ENCODE data around the gene WNT11.

Gene WNT11

DNA sequence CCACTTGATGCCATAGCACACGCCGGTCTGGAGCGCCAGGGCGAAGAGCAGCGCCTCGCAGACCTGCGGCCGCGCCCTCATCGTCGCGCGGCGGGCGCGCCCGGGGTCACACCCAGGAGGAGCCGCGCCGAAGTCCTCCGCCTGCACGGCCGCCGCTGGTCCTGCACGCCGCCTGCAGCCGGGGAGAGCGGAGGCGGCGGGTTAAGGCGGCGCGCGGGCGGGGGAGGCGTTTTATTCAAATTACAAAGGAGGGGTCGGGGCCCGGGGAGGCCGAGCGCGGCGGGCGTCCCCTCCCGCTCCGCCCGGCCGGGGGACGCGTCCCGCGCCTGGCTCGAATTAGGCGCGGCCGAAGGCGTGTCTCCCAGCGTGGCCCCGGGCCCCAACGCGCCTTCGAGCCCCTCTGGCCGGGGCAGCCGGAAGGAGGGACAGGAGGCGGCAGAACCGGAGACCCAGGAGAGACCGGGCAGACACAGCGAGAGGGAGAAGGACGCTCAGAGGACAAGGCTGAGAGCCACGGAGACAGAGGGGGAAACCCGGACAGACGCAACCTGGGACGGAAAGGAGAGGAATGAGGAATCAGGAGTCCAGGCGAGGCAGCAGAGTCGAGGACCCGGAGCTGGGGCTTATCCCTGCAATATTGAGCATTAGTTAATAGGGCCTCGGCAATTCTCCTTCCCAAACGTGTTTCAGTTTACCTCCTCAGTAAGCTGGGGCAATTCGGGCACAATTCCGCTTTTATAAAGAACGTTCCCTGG, at the start of gene WNT11:
TSS of gene WNT11 (minus strand) at position 176 of the 755 bp plus-strand sequence. CDS start at position 81, 95 bp downstream.
- DNase-seq = peak; percentile 39

GRCh38 chr11:76253416-76253815, 47.1 kb upstream of the WNT11 start:
- no peak for DNase-seq

DNA sequence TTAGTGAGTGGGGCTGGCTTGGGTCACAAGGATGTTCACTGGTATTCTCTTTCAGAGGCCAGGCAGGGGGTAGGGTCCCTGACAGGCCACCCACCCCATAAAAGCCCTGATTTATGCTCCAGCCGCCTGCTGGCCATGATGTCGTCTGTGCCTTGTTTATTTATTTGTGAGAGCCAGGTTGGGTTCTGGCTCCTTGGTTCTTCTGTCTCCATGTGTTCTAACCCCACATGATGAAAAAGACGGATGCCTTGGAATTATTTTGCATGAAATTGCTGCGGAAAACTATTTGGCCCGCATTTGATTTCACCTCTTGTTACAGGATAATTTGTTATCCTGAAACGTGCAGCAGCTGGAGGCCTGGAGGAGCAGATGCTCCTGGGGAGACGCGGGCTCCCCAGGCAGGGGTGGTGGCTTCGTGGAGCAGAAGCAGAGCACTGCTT, 46.3 kb upstream of the WNT11 start:
- no peak for DNase-seq

- DNase-seq = peak; percentile 72
These were observed 45.3 kb upstream of the WNT11 start for GRCh38 chr11:76251576-76251975.

- peak; percentile 33 for DNase-seq
These were observed 44.9 kb upstream of the WNT11 start for GRCh38 chr11:76251226-76251575.

GRCh38 chr11:76250520-76251225, 44.4 kb upstream of the WNT11 start:
- no peak for DNase-seq

GRCh38 chr11:76249195-76249741, 43.0 kb upstream of the WNT11 start:
- no peak for DNase-seq

- no peak for DNase-seq
These were observed 41.9 kb upstream of the WNT11 start for GRCh38 chr11:76248210-76248609.

- DNase-seq = no peak
These were observed 40.8 kb upstream of the WNT11 start for GRCh38 chr11:76247091-76247490.

DNA sequence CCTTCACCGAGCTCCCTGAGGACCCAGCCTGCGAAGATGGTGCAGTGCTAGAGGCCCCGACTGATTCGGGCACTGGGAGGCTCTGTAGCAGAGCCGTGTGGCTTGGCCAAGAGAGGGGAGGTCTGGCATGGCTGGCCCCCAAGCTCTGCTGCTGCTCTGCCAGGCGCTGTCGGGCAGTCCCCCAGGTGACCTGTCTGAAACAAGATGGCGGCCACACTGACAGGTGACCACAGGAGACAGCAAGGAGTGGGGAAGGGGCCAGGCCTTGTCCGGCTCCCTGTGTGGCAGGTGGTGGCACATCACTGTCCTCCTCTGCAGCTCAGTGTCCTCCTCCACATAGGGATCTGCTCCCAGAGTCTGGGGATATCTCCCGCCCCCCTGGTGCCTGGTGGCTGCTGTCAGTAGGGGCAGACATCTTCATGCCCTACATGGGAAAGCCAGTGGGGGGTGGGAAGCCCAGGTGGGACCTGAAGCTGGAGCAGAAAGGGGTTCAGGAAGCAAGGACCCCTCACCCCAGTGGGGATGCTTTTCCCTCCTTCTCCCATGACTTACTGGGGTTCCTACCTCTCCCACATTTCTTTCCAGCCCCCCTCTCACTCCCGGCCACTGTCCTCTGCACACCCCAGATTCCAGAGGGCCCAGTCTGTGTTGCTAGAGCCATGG, 40.1 kb upstream of the WNT11 start:
- DNase-seq = no peak

GRCh38 chr11:76245720-76246119, 39.4 kb upstream of the WNT11 start:
- no peak for DNase-seq

DNA sequence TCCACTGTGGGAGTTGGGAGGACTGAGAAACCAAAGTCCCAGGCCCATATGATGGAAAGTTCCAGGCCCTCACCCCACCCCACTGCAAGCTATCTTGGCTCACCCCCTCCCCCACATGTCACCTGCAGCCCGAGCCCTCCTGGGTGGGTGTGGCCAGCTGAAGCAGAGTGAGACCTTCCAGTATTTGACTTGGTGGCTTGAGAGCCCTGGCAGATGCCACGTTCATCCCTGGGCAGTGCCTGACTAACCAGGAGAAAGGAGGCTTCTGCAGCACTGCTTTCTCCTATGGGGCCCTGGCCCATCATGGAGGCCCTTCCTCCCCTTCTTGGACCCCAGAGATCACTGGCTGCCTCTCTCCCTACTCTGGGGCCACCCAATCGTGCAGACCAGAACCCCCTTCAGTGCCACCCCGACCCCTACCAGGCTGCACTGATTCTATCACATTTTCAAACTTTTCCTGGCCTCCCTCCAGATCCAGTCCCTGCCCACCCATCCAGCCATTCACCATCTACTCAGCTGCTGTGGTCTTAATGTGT, 38.1 kb upstream of the WNT11 start:
- DNase-seq = no peak

GRCh38 chr11:76243957-76244285, 37.6 kb upstream of the WNT11 start:
- DNase-seq = no peak

DNA sequence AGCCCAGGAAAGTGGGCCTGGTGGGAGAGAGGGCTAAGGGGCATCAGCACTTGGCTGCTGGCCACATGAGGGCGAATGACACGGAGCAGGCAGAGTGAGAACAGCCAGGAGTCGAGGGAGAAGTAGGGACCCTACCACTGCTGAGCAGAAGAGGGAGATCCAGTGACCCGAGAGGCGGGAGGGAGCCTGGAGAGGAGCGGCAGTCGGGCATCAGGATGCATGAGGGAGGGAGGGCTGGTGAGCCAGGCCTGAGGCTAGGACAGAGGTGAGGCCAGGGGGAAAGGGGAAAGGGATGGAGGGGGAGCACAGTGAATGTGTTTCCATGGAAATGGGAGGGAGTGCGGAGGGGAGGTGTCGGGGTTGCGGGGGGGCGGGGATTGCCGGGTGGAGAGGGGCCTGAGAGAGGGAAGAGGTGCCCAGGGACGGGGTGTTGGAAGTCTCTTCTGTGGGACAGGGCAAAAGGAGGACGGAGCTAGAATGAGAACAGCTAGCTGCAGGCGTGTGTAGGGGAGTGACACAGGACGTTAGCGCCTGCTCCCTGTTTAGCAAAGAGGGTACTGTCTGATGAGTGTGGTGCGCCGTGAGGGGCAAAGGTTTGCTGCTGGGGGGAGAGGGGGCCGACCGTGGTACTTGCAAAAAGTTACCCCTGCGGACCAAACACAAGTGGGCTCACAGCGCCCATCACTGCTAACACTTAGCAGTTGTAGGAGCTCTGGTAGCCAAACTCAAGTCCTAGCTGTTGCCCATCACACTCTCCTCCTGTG, 37.1 kb upstream of the WNT11 start:
- DNase-seq = no peak

- no peak for DNase-seq
These were observed 35.9 kb upstream of the WNT11 start for GRCh38 chr11:76242004-76242779.

DNA sequence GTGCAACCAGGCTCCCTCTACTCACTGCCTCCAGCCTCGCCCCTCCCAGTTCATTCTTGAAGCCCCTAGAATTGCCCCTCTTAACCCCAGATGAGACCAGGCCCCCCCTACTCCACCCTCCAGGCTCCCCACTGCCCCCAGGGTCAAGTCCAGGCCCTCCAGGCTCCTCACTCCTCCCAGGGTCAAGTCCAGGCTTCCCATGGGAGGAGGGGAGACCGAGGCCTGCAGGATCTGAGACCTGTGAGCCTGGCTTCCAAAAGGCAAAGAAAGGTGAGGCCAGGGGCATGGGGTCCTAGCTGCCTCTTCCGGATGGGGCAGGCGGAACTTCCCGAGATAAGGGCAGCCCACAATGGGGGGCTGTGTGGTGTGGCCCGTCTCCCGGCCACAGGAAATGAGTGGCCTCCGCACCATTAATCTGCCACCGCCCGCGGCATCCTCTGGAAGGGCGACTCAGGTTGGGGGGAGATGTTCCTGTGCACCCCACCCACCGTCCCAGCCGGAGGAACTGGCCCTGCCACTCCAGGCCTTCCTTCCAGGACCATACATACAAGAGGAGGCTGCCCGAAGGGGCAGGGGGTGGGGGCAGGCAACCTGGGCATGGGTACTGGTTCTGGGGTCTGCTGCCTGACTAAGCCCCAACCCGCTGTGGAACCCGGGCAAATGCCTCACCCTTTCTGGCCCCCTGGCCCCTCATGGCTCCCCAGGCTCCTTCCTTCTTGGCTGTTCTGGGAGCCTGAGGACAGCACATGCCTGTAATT, 35.1 kb upstream of the WNT11 start:
- DNase-seq = no peak

DNA sequence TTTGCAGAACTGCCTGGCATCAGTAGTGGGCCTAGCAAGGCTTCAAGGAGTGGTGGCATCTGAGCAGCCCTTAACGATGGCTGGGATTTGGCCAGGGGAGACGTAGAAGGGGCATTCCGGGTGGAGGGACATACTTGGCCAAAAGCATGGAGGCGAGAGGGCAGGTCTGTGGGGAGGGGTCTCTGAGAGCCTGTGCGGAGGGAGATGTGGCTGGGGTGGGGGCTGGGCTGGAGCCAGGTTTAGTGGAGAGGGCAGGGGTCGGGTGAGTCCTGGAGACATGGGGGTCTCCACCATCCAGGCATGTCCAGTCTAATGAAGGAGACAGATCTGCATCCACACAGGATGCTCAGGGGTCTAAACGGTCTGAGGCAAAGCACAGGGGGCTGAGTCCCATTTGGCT, 34.4 kb upstream of the WNT11 start:
- no peak for DNase-seq

DNA sequence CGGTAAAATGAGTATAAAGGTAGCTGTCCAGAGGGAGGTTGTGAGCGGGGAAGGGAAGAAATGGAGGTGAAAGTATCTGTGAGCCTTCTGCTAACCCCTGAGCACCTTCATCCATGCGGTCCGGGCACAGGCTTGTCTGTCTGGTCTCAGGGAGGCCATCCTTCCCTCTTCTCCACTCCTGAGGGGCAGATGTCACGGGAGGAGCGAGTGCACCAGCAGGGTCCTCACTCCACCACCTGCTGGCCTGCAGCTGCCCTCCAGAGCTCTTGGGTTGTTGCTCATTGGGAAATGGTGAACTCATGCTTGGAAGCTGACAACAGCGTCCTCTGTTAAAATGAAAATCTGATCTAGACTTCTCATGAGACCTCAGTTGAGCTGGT, 33.8 kb upstream of the WNT11 start:
- DNase-seq = no peak

DNA sequence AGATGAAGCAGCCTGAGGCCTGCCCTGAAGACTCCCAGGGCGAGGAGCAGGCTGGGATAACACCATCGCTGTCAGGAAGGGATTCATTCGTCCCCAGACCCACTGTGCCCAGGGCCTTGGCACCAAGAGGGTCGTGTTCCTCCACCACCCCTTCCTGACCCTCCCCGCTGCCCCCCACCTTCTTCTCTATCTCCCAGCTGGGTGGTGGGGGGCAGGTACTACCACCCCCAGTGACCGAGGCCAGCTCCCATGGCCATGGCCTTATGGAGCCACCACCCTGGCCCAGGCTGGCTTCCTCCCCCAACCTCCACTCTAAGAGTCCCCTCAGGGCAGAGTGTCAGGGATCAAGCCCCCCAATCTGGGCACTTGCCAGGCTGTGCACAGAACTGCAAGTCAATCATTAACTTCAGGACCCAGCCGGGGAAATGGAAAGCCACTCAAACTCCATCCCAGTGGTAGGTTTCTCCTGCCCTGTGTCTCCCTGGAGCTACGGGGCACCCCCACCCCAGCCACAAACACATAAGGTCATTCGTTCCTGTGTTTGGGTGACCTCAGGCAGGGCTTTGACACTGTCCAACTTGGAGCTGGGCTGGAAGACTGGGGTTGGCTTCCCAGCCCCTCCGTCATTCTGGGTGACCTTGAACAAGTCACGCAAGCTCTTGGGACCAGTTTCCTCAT, 33.3 kb upstream of the WNT11 start:
- DNase-seq = no peak

- DNase-seq = no peak
These were observed 32.2 kb upstream of the WNT11 start for GRCh38 chr11:76238551-76238950.

DNA sequence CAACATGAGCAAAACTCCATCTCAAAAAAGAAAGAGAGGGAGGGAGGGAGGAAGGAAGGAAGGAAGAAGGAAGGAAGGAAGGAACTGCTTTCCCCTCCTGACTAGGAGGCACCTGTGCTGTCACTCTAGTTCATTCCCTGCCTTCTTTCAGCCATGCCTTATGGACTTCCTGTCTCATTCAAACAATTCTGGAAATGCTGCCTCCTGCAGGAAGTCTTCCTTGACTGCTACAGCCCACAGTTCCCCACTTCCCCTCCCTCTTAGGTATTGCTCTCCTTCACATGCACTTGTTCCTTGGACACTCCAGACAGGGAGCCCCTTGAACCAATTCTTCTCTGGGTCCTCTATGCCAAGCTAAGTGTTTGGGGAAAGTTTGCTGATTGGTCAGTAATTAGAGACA, 31.6 kb upstream of the WNT11 start:
- DNase-seq = peak; percentile 36

All from suppressor macrophage treated with lipopolysaccharide for 4 hours (primary cell).